ENCODE data around the gene RAB31. TPM values are rescaled to one million over a fixed set of nuclear protein-coding genes. Genes with fewer than 3 reads are reported as not detected.

Gene RAB31
- total RNA-seq, 1 experiment from 2014 or later = 118 TPM

DNA sequence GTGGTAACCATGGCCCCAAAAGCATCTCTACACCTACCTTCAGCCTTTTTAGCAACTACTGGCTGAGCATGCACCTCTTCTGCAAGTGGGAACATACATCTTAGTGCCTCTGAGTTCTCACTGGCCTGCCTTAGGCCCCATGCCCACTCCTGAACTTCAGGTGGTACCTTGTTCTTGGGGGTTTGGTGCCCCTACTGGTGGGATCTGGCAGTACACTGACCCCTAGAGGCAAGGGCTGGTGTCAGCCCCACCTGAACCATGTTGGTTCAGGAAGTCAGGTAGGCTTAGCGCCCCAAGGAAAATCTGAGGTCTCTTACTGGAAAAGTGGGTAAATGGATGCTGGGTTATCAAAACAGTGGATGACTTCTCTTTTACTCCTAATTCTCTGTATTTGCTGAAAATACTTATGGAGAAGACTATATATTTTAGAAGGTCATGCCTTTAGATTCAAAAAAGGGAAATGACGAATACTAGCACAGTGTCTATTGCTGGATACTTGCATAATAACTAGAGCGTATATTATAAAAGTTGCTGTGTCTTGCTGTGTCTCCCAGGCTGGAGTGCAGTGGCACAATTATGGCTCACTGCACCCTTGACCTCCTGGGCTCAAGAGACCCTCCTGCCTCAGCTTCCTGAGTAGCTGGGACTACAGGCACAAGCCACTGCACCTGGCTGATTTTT, 84.6 kb downstream of the RAB31 start:
- DNase-seq (ENCODE audit: low read depth, low spot score) (no peak), ATAC-seq (peak; percentile 72; the same call in 1 of the 2 replicates)
- ChIA-PET POLR2A (no interaction called here), CTCF (interaction anchor here (0.5 kb wide), 1 partner anchor 87 kb away, joined by 3 read pairs; no protein-coding TSS in a partner anchor)
- TF ChIP-seq, protein P1, sequence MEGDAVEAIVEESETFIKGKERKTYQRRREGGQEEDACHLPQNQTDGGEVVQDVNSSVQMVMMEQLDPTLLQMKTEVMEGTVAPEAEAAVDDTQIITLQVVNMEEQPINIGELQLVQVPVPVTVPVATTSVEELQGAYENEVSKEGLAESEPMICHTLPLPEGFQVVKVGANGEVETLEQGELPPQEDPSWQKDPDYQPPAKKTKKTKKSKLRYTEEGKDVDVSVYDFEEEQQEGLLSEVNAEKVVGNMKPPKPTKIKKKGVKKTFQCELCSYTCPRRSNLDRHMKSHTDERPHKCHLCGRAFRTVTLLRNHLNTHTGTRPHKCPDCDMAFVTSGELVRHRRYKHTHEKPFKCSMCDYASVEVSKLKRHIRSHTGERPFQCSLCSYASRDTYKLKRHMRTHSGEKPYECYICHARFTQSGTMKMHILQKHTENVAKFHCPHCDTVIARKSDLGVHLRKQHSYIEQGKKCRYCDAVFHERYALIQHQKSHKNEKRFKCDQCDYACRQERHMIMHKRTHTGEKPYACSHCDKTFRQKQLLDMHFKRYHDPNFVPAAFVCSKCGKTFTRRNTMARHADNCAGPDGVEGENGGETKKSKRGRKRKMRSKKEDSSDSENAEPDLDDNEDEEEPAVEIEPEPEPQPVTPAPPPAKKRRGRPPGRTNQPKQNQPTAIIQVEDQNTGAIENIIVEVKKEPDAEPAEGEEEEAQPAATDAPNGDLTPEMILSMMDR (IDR thresholded peaks at IDR 0.05) = peak; percentile 73
- TF ChIP-seq SIN3A (IDR thresholded peaks at IDR 0.05; ENCODE audit: borderline replicate concordance, insufficient read depth, low read depth, low read length) = no peak
- Histone ChIP-seq H3K4me1 (ENCODE audit: control insufficient read depth, insufficient read depth, low read length) (peaks cover 3% of the 10 kb centered on the region; the same call in 1 of the 2 replicates), H3K27ac (ENCODE audit: low read length) (no peak overlapping the region), H3K27me3 (ENCODE audit: control insufficient read depth, insufficient read depth, low read length) (no peaks in the 10 kb centered on the region), H3K9me3 (ENCODE audit: control insufficient read depth, insufficient read depth, low read depth, low read length) (no peaks in the 10 kb centered on the region), H3K4me3 (ENCODE audit: low read depth in 2 of 2, low read length in 2 of 2) (no peak overlapping the region), H3K36me3 (ENCODE audit: control insufficient read depth, insufficient read depth, low read length) (no peaks in the 10 kb centered on the region; the same call in 1 of the 2 replicates)
- in situ Hi-C loops (cut with HindIII; ENCODE audit: low pct_unique_long_range_greater_than_20kb, low sequenced_read_pairs) (no loop called here), intact Hi-C loops (cut with micrococcal nuclease; ENCODE audit: unreplicated experiment) (no loop called here)
- no TSS peak for BruUV-seq (replicated peaks)

DNA sequence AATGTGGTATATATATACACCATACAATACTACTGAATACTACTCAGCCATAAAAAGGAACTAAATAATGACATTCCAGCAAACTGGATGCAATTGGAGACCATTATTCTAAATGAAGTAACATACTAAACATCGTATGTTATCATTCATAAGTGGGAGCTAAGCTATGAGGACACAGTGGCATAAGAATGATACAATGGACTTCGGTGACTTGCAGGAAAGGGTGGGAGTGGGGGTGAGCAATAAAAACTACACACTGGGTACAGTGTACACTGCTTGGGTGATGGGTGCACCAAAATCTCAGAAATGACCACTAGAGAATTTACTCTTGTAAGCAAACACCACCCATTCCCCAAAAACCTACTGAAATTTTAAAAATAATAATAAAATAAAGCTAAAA, 87.9 kb downstream of the RAB31 start:
- intact Hi-C loops (cut with micrococcal nuclease; ENCODE audit: unreplicated experiment) = no loop called here
- no peak for ATAC-seq
- no peak for DNase-seq (ENCODE audit: low read depth, low spot score)
- in situ Hi-C loops (cut with HindIII; ENCODE audit: low pct_unique_long_range_greater_than_20kb, low sequenced_read_pairs) = no loop called here
- BruUV-seq (replicated peaks) = TSS peak; percentile 44
- no peak overlapping the region for H3K27ac ChIP-seq (ENCODE audit: low read length)
- CTCF ChIA-PET = no interaction called here
- no peaks in the 10 kb centered on the region for H3K27me3 ChIP-seq (ENCODE audit: control insufficient read depth, insufficient read depth, low read length)
- no peaks in the 10 kb centered on the region for H3K9me3 ChIP-seq (ENCODE audit: control insufficient read depth, insufficient read depth, low read depth, low read length)
- TF ChIP-seq, protein P1 (IDR thresholded peaks at IDR 0.05) = no peak
- TF ChIP-seq SIN3A (IDR thresholded peaks at IDR 0.05; ENCODE audit: borderline replicate concordance, insufficient read depth, low read depth, low read length) = no peak
- TF ChIP-seq POLR2AphosphoS5 (IDR thresholded peaks at IDR 0.05; ENCODE audit: low read depth, low read length) = no peak
- no peak for TF ChIP-seq TCF7L2 (IDR thresholded peaks at IDR 0.05; ENCODE audit: low read depth, low read length)
- TF ChIP-seq, protein P2, sequence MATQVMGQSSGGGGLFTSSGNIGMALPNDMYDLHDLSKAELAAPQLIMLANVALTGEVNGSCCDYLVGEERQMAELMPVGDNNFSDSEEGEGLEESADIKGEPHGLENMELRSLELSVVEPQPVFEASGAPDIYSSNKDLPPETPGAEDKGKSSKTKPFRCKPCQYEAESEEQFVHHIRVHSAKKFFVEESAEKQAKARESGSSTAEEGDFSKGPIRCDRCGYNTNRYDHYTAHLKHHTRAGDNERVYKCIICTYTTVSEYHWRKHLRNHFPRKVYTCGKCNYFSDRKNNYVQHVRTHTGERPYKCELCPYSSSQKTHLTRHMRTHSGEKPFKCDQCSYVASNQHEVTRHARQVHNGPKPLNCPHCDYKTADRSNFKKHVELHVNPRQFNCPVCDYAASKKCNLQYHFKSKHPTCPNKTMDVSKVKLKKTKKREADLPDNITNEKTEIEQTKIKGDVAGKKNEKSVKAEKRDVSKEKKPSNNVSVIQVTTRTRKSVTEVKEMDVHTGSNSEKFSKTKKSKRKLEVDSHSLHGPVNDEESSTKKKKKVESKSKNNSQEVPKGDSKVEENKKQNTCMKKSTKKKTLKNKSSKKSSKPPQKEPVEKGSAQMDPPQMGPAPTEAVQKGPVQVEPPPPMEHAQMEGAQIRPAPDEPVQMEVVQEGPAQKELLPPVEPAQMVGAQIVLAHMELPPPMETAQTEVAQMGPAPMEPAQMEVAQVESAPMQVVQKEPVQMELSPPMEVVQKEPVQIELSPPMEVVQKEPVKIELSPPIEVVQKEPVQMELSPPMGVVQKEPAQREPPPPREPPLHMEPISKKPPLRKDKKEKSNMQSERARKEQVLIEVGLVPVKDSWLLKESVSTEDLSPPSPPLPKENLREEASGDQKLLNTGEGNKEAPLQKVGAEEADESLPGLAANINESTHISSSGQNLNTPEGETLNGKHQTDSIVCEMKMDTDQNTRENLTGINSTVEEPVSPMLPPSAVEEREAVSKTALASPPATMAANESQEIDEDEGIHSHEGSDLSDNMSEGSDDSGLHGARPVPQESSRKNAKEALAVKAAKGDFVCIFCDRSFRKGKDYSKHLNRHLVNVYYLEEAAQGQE (IDR thresholded peaks at IDR 0.05; ENCODE audit: insufficient read depth in 1 of 2, low read depth in 2 of 2, low read length in 1 of 2) = no peak
- no peak overlapping the region for H3K4me3 ChIP-seq (ENCODE audit: low read depth in 2 of 2, low read length in 2 of 2)
- no peaks in the 10 kb centered on the region; the same call in none of the 2 replicates for H3K36me3 ChIP-seq (ENCODE audit: control insufficient read depth, insufficient read depth, low read length)
- POLR2A ChIA-PET = interaction anchor here (0.6 kb wide), 2 partner anchors 57 to 180 kb away, joined by 4 read pairs; no protein-coding TSS in a partner anchor
- H3K4me1 ChIP-seq (ENCODE audit: control insufficient read depth, insufficient read depth, low read length) = peaks cover 3% of the 10 kb centered on the region; the same call in 1 of the 2 replicates
